GM18520 (cell line): Measurements from ENCODE around the gene WDFY2.
A peak's percentile ranks its signal among the peaks of the same experiment; 100 is the strongest.
"Not testable (repeated sequence)": the region's sequence is repeated elsewhere in the genome, so short reads cannot be mapped to it uniquely, and the experiment has no call there.

Source experiments
- ATAC-seq: cut with Tn5 transposase; IDR thresholded peaks from one replicate; pipeline ENCODE4 v1.9.1; 2021; ENCODE audit not compliant: unreplicated experiment

The WDFY2 gene

GRCh38 chr13:51562011-51562671 is 22.1 kb upstream of the WDFY2 start:
- ATAC-seq: peak; percentile 54

DNA sequence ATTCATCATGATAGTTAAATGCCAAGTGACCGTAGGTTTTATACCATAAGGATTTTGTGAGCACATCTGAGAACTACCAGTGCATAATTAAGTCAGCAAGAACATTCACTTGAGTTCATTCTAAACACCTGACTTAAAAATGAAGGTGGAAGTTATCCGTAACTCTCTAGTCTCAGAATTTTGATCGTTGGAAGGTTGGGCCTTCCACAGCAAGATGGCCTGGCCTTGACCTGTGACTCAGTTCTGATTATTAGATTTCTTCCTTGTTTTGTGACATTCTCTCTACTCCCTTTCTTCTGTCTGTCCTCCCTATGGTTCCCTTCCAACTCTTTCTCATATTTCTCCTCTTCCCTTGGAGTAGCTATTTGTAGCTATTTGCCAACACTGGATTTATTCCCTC is 20.0 kb upstream of the WDFY2 start:
- no peak for ATAC-seq

- no peak for ATAC-seq
Measured at GRCh38 chr13:51564671-51565070, 19.6 kb upstream of the WDFY2 start.

- not testable (repeated sequence) for ATAC-seq
Measured at GRCh38 chr13:51569001-51569400, 15.3 kb upstream of the WDFY2 start.

DNA sequence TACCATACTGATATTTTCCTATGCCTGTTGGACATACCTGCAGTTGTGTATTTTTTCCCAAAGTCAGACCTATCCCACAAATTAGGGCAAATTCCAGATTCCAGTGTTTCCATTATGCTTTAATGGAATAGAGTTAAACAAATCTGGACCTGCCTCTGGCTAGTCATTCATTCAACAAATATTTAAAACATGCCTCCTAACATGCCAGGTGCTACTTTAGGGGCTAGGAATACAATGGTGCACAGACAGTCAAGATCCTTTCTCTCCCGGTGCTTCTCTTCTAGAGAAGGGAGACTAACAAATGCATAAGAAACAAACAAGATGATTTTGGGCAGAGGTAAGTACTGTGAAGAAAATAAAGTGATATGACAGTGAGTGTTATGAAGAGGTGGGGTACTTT is 7.5 kb upstream of the WDFY2 start:
- no peak for ATAC-seq

DNA sequence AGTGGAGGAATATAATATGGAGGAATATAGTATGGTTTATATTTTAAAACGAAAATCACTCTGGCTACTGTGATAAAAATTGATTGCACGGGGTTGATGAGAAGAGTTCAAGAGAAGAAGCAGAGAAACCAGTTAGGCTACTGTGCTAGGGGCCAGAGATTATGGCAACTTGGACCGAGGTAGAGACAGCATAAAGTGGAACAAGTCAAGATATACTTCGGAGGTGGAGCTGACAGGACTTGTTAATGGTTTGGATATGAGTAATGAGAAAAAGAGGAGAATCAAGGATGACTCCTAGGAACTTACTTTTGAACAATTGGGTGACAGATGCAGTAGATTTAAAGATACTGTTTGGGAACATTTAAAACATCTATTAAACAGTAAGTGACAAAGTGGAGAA is 6.6 kb upstream of the WDFY2 start:
- no peak for ATAC-seq

DNA sequence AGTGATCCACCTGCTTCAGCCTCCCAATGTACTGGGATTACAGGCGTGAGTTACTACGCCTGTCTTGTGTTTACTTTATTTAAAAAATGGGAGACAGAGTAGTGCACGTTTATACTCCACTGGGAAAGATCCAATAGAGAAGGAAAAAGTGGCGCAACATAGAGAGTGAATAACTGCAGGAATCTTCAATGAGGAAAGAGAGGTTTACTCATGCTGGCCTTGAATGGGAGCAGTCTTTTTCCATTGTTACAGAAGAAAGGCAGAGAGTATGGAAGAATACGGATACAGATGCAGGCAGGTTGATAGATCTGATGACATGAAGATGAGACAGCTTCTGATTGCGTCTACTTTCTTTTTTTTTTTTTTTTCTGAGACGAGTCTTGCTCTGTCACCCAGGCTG is 4.6 kb upstream of the WDFY2 start:
- ATAC-seq: no peak

DNA sequence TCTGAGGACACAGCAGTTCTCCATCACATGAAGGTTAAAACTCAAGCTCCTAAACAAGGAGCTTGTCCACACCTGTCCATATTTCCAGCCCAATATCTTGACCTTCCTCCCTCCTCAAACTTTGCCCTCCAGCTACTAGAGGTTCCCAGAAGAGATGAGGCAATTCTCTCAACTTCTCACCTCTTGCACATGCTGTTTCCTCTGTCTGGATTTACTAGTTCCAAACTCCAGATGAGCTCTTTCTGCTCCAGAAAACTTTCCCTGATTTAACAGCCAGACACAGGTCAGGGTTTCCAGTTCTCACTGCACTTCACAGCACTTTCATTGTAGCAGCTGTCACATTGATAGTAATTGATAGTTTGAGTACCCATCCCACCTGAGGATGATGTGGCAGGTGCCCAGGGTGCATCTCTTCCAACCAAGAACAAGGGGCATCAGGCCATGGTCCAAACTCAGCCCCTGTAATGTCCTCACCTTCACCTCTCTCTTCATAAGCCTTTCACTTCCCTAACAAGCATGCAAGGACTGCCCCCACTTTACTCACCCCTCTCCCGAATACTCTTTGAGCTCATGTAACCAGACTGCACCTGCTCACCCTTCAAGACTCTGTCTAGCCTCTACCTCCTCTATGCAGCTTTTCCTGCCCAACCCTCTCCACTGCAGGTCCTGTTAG is 3.0 kb upstream of the WDFY2 start:
- ATAC-seq: no peak

DNA sequence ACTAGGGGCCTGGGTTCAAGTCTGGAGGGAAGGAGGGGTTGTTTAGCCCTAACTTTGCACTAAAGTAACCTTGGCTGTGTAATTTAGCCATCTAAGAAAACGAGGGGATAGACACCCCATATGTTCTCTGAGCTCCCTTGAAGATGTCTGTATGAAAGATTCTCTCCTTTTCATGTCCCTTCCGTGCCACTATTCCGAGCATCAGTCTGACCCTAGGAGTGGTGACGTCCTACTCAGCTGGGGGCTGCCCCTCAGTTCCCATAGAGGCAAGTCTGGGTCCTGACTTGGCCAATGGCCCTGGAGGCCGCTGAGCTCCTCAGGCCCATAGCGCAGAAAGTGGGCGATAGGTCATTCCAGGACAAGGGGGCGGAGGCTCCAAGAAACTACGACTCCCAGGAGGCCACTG is 790 bp upstream of the WDFY2 start:
- no peak for ATAC-seq

DNA sequence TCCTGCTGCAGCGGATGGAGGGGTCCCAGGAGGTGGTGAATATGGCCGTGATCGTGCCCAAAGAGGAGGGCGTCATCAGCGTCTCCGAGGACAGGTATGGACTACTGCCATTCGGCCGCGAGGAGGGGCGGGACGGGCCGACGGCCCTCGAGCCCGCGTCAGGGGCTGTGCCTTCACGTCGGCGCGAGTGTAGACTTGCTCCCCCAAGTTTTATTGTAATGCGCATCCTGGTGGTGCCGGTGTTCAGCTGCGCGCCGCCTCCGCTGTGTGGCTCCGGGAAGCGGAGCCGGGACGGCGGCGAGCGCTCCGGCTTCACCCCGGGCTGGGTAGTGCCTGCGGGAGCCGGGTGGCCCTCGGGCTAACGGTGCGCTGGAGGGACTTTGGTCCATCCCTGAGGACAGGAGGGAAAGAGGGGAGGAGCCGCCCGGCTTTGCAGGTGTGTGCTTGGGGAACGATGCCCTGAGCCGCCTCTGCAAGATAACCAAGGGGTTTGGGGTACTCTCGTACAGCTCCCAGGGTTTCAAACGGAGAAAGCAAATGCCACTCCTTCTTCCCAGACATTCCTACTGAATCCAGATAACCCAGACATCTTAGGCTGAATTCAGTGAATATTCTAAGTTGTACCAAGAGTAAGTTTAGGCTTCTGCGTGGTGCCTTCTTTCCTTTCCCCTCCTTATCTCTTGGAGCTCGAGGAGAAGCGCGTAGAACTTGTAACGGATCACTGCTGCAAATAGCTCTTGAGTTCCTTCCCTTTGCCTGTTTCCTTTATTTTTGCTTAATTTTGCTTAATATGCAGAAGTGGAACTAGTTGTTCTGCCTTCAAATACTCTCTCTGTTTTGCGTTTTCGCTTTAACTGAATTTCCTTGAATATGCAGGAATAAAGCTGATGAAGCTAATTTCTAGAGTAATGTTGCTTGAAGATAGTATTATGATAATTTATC is 740 bp downstream of the WDFY2 start:
- peak; percentile 15 for ATAC-seq

DNA sequence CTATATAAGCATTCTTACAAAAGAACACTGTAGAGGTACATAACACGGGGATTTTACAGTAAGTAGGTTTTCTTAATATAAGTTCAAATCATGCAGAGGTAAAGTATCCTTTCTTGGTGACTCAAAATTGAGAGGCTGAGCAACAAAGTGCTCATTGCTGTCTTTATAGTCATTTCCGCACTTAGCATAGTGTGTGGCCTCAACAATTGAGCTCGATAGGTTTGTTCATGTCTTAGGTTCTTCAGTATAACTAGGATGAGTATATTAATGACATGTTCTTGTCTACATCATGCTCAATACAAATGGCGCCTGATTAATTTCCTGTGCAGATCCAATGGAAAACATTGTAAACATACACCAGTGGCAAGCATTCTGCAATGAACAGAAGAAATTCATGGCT is 1.4 kb downstream of the WDFY2 start:
- no peak for ATAC-seq

GRCh38 chr13:51587372-51587771 is 3.1 kb downstream of the WDFY2 start:
- no peak for ATAC-seq

- ATAC-seq: no peak
Measured at GRCh38 chr13:51588406-51588949, 4.2 kb downstream of the WDFY2 start.

DNA sequence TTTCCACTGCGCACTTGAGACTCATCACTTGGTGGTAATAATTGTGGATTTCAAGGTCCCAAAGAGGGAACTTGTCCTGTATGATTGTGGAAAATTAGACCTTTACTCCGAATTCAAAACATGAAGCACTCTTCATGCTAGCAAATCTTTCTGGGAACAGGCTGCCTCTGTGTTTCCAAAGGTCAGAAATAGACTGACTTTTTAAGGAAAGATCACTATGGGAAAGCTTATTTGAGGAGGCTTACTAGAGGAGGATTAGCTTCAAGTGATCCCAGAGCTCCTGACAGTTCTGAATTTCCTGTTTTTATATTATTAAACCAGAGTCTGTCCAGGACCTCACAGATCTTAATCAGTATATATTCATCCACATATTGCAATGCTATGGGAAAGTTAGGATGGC is 5.5 kb downstream of the WDFY2 start:
- no peak for ATAC-seq

GRCh38 chr13:51590231-51590970 is 6.1 kb downstream of the WDFY2 start:
- ATAC-seq: no peak

DNA sequence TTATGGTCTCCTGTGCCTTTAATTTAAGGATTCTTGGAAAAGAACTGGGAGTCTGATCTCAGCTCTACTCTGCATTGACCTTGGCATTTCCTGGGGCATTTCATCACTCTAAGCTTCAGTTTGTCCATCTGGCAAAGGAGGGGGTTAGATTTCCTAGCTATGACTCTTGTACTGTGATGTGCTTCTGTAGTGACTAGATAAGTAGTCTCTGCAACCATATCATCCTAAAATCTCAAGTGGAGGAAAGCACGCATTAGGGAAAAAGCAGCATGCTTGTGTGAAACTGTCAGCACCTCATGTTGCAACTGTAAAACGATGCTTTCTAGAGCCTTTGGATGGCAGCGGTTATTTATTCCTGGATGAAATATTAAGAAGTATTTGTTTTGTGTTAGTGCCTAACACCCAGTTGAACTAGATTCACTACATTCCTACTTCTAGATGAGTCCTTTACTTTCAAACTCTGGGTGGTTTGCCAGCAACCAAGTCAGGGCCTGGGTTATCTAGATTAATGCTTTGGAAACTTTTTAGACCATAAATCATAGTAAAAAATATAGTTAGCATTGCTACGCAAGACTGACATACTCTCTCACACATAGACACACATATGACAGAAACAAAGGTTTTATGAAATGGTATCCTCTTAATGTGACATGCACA is 6.8 kb downstream of the WDFY2 start:
- no peak for ATAC-seq

- not testable (repeated sequence) for ATAC-seq
Measured at GRCh38 chr13:51591938-51592337, 7.7 kb downstream of the WDFY2 start.

DNA sequence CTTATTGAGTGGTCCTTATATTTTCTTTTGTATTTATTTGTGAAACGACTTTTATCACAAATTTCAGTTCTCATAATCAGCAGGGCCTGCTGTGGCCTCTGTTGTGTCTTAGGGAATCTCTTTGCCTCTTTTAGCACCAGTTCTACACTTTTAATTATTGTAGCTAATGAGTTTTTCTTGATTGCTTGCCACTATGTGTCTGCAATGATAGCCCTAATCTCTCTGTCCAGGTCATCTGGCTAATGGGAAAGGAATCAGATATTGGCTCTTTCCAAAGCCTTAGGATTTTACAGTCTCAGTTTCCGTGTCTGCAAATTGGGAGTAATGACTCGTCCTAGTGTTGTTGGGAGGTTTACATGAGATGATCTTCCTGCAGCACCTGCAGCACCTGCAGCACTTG is 10.2 kb downstream of the WDFY2 start:
- no peak for ATAC-seq

GRCh38 chr13:51595416-51595815 is 11.2 kb downstream of the WDFY2 start:
- ATAC-seq: no peak

DNA sequence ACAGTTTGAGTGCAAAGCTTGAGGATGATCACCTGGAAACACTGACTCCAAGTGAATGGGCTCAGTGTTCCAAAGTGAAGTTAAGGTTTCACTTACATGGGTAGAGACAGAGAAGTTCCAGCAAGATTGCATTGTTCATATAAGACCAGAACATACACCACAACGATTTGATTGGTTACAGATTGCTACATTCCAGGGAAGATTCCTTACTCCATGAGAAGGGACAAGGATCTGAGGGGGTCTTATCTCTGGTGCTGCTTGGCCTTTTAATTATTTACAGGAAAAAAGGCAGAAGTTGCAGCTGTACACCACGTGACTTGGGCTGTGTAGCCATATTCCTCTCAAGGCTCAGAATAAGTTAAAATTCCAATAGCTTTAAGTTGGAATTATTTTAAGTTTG is 12.3 kb downstream of the WDFY2 start:
- ATAC-seq: no peak
